GM19463 (cell line): ENCODE data around the gene ACSL3.
"Not testable (repeated sequence)": the region's sequence is repeated elsewhere in the genome, so short reads cannot be mapped to it uniquely, and the experiment has no call there.

Experiments used
- ATAC-seq: cut with Tn5 transposase; IDR thresholded peaks from one replicate; pipeline ENCODE4 v1.9.1; 2021; ENCODE audit warnings: mild to moderate bottlenecking, moderate library complexity; ENCODE audit not compliant: unreplicated experiment

The ACSL3 gene

DNA sequence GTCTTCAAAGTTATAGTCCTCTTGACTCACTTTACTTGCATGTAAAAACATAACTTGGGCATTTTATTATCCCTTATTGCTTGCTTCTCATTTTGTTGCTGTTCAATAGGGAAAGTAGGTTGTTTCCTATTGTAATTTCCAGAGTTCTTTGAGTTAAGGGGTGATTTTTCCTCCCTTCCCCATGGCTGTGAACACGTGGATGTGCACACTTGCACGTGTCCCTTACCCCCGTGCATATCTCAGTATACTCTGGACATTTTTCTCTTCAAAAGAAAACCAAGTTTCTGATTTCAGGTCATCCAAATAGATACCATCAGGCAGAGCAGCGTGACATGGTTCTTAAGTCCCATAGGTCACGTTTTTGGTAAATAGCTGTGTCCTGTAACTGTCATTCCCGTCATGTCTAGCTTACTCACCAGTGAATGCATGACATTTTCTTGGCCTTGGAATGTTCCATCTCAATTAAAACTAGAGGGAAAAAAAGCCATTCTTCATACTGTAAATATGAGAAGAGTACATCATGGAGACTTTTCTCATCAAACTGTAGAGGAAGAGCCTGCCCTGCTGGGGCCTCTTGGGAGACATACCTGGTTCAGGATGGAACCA is 107.8 kb downstream of the ACSL3 start:
- ATAC-seq = no peak

GRCh38 chr2:222969491-222969890 is 108.7 kb downstream of the ACSL3 start:
- ATAC-seq = no peak

DNA sequence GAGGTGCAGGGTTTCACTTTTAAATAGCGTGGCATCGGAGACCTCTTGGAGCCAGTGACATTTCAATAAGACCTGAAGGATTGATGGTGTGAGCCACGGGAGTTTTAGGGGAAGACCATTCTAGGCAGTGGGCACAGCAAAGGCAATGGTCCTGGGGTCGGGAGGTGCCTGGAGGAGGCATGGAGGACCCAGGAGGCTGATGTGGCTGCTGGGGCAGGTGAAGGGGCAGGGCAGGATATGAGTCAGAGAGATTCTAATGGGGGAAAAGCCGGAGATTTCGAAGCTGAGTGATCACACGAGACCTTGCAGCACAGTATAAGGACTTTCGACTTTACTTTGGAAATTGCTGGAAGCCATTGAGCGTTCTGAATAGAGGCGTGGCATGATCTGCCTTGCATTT is 111.6 kb downstream of the ACSL3 start:
- ATAC-seq = no peak

GRCh38 chr2:222973237-222973636 is 112.4 kb downstream of the ACSL3 start:
- ATAC-seq = no peak

- no peak for ATAC-seq
These were observed 112.9 kb downstream of the ACSL3 start for GRCh38 chr2:222973733-222974132.

DNA sequence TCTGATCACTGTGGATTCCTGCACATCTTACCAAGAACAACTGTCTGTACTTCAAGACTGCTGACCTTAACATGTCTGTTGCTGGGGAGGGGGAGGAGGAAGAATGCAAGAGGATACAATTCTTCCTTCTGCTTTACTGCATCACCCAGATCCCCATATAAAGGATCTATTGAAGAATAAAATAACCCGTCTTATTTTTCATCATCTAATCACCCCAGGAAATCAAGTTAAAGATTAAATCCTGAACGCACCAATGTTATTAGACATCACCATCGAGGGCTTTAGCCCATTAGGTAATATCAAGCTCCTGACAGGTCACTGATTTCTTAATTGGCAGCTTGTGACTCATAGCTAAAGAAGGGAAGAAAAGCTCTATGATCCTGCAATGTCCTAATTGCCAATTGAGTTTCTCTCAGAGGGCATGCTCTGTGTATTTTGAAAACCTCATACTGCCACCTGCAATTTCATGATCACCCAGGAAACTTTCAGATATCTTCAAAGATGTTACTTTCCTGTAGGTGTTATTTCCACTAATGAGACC is 115.8 kb downstream of the ACSL3 start:
- ATAC-seq = no peak

DNA sequence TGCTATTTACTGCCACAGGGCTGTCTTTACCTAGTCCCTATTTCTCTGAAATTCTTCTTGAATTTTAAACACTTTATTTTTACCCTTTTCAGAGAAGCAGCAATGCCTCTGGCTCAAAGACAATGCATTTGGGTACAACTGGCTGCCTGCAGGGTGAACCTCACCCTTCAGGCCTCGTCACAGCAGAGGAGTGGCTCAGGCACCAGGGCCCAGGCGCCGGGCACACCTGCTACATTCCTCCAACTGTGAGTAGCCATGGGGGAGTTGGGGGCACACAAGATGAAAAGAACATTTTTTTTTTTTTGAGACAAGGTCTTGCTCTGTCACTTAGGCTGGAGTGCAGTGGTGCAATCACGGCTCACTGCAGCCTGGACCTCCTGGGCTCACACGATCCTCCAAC is 116.3 kb downstream of the ACSL3 start:
- no peak for ATAC-seq

GRCh38 chr2:222978850-222979249 is 118.0 kb downstream of the ACSL3 start:
- no peak for ATAC-seq

DNA sequence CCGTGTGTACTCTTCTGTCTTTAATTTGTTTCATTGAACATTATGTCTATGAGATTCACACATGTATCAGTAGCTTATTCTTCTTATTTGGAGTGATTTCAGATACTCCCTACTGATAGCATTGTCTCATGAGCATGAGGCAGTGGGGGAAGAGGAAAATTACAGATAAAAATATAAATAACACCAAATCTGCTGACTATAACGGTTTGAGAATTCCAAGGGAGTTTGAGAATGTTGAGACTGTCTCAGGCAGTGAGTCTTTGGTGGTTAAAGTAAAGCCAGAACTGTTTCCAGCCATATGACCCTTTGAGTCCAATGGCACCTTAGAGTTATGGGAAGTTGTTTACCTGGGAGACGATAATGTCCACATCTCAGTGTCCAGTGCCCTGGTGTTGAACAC is 118.6 kb downstream of the ACSL3 start:
- ATAC-seq = no peak

- ATAC-seq = peak; percentile 72
These were observed 121.4 kb downstream of the ACSL3 start for GRCh38 chr2:222982010-222982908.

DNA sequence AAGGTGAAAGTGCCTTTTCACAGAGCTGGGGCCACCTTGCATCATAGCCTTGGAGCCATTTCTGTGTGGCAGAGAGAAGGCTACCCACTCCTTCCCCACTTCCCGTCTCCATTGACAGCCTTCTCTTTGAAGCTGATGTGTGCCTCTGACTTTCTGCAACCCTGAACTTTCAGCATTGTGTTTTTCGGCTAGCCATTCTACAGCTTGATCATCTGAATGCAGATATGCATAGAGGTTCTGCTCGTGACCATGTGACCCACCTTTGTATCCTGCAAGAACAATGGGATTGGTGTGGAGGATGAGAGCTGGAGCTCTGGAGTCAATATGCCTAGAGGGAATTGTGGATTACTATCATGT is 122.1 kb downstream of the ACSL3 start:
- no peak for ATAC-seq

GRCh38 chr2:222984908-222985307 is 124.1 kb downstream of the ACSL3 start:
- ATAC-seq = no peak

- no peak for ATAC-seq
These were observed 128.6 kb downstream of the ACSL3 start for GRCh38 chr2:222989431-222989830.

GRCh38 chr2:222990206-222990605 is 129.4 kb downstream of the ACSL3 start:
- ATAC-seq = not testable (repeated sequence)

- no peak for ATAC-seq
These were observed 131.3 kb downstream of the ACSL3 start for GRCh38 chr2:222992137-222992536.
